Gastrocnemius medialis (tissue), 4 donors: ENCODE measurements around the gene TUBD1. TPM values are rescaled to one million over a fixed set of nuclear protein-coding genes. Genes with fewer than 3 reads are reported as not detected.

Source experiments
- ATAC-seq, 2 donors: fragments of 150-250 bp; one replicate each; pipeline ENCODE4 v1.9.1; 2016
- DNase-seq, 2 donors: peaks; one replicate each; pipeline ENCODE4 v3.0.0-alpha.2; 2019
- H3K27ac ChIP-seq, 4 donors: fragments of 200-600 bp; sonication (generic); 1 replicate in 1 of 4; 2 replicates in 3 of 4; pipeline ENCODE4 v1.5.1; 2016 to 2018; ENCODE audit warnings: mild to moderate bottlenecking in 2 of 4, moderate library complexity in 1 of 4
- H3K27me3 ChIP-seq, 3 donors: fragments of 200-600 bp; sonication (generic) in 2 of 3; 1 replicate in 1 of 3; 2 replicates in 2 of 3; pipeline versions ENCODE4 v1.5.1 to v1.6.0; 2016 to 2019; ENCODE audit warnings: mild to moderate bottlenecking in 1 of 3, moderate library complexity in 1 of 3
- H3K36me3 ChIP-seq, 2 donors: fragments of 200-600 bp; sonication (generic) in 1 of 2; one replicate each; pipeline ENCODE4 v1.5.1; 2017 to 2018
- H3K4me1 ChIP-seq, 2 donors: fragments of 200-600 bp; sonication (generic) in 1 of 2; one replicate each; pipeline ENCODE4 v1.5.1; 2016 to 2017; ENCODE audit warnings: mild to moderate bottlenecking in 2 of 2
- H3K4me3 ChIP-seq, 4 donors: fragments of 200-600 bp; sonication (generic) in 3 of 4; 1 replicate in 1 of 4; 2 replicates in 3 of 4; pipeline ENCODE4 v1.5.1; 2016 to 2019; ENCODE audit warnings: mild to moderate bottlenecking in 2 of 4
- H3K9me3 ChIP-seq, 3 donors: fragments of 200-600 bp; sonication (generic) in 2 of 3; 1 replicate in 1 of 3; 2 replicates in 2 of 3; pipeline ENCODE4 v1.5.1; 2016 to 2019
- POLR2A ChIP-seq, 2 donors: fragments of 450-650 bp; IDR thresholded peaks; one replicate each; pipeline ENCODE4 v1.6.1; 2017; ENCODE audit warnings: antibody characterized with exemption in 2 of 2, mild to moderate bottlenecking in 2 of 2, moderate library complexity in 2 of 2
- in situ Hi-C, 4 donors: fragments of 200-750 bp; cut with MboI; loops; one replicate each; pipeline versions ENCODE4 v1.15.0 to v1.8.0; 2017; ENCODE audit warnings: low sequenced_read_pairs in 4 of 4
- intact Hi-C: fragments of 100-400 bp; cut with DNase I; formaldehyde crosslinking; loops from one replicate; pipeline ENCODE4 v1.15.1; 2023; ENCODE audit warnings: low total_unique reads
- total RNA-seq, 4 donors: library from RNA; depleted of rRNA; stranded (reverse); fragments of >200 nt; gene quantifications; one replicate each; pipeline versions ENCODE4 v1.1.0 to v1.2.3, GENCODE V29; 2016
- TF ChIP-seq, protein P1 (sequence below), 5 experiments: fragments of 450-650 bp in 3 of 5; fragments of 200-600 bp in 2 of 5; sonication (generic) in 2 of 5; IDR thresholded peaks in 4 of 5; conservative IDR thresholded peaks in 1 of 5; 1 replicate in 4 of 5; 2 replicates in 1 of 5; pipeline ENCODE4 v1.5.1; 2016 to 2019; ENCODE audit warnings: antibody characterized with exemption in 5 of 5, mild to moderate bottlenecking in 3 of 5, moderate library complexity in 3 of 5

Gene TUBD1
- total RNA-seq, 4 donors from 2014 or later: 5.4 to 9.2 (median 9.2) TPM

GRCh38 chr17:59848385-59848668, 44.4 kb downstream of the TUBD1 start:
- no peaks in the 10 kb centered on the region for H3K36me3 ChIP-seq

DNA sequence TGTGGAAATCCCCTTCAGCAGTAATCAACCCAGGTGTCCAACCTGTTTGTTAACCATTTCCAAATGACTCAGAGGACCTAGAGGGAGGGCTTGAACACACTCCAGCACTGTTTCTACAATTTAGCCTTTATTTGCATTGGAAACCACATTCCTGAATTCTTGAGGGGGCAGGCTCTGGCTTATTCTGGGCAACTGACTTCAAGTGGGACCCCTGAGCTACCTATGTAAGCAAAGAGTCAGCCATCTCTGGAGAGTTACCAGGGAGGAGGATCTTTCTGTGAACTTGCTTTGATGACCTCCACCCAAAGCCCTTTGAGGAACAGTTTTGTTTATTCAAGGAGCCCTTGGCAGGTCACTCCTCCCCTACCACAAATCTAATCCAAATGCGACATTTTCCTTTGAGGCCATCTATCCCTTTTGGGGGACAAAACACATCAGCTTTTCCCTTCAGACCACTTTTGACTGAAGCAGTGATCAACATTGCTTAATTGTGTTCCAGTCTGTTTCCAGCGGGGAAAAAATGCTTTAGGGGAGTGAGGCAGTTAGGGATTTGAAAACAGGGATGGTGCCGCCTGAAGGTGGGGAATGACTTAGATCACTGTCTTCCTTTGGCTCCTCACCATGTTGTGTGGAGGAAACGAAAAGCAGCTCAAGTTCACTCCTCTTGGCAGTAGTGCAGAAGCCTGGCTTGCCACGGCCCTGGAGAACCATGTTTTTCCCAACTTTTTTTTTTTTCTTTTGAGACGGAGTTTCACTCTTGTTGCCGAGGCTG, 46.2 kb downstream of the TUBD1 start:
- Histone ChIP-seq H3K27me3 (no peaks in the 10 kb centered on the region), H3K27ac (peak overlapping the region; percentile 88 to 99 (median 91)), H3K36me3 (peaks cover 0 to 7% of the 10 kb centered on the region in 2 donors), H3K4me3 (peak overlapping the region in 3 of 4 donors; percentile 5 to 33 (median 24)), H3K4me1 (peaks cover 30 to 41% of the 10 kb centered on the region in 2 donors), H3K9me3 (no peaks in the 10 kb centered on the region)
- TF ChIP-seq, protein P1, sequence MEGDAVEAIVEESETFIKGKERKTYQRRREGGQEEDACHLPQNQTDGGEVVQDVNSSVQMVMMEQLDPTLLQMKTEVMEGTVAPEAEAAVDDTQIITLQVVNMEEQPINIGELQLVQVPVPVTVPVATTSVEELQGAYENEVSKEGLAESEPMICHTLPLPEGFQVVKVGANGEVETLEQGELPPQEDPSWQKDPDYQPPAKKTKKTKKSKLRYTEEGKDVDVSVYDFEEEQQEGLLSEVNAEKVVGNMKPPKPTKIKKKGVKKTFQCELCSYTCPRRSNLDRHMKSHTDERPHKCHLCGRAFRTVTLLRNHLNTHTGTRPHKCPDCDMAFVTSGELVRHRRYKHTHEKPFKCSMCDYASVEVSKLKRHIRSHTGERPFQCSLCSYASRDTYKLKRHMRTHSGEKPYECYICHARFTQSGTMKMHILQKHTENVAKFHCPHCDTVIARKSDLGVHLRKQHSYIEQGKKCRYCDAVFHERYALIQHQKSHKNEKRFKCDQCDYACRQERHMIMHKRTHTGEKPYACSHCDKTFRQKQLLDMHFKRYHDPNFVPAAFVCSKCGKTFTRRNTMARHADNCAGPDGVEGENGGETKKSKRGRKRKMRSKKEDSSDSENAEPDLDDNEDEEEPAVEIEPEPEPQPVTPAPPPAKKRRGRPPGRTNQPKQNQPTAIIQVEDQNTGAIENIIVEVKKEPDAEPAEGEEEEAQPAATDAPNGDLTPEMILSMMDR (IDR thresholded peaks at IDR 0.05 in 4 of 5, conservative IDR thresholded peaks at IDR 0.05 in 1 of 5): no peak
- TF ChIP-seq POLR2A (IDR thresholded peaks at IDR 0.05): no peak
- DNase-seq (peak; percentile 76 to 82), ATAC-seq (peak; percentile 56 to 63)
- in situ Hi-C loops (no loop called here), intact Hi-C loops (loop anchor here (5.0 kb wide), 1 partner anchor 116 kb away; the partner anchor contains the start of gene RNFT1)

More at GRCh38 chr17:59848385-59848668, 44.4 kb downstream of the TUBD1 start:
- Histone ChIP-seq H3K27ac (peak overlapping the region in 1 of 4 donors; percentile 99), H3K9me3 (no peaks in the 10 kb centered on the region), H3K4me3 (no peak overlapping the region), H3K4me1 (peaks cover 30 to 46% of the 10 kb centered on the region in 2 donors), H3K27me3 (no peaks in the 10 kb centered on the region)
- DNase-seq: no peak
- intact Hi-C loops: loop anchor here (5.0 kb wide), 1 partner anchor 114 kb away; the partner anchor contains the start of gene RNFT1
- TF ChIP-seq, protein P1 (IDR thresholded peaks at IDR 0.05 in 4 of 5, conservative IDR thresholded peaks at IDR 0.05 in 1 of 5): no peak
- no peak for TF ChIP-seq POLR2A (IDR thresholded peaks at IDR 0.05)
- ATAC-seq: no peak
- in situ Hi-C loops: no loop called here

DNA sequence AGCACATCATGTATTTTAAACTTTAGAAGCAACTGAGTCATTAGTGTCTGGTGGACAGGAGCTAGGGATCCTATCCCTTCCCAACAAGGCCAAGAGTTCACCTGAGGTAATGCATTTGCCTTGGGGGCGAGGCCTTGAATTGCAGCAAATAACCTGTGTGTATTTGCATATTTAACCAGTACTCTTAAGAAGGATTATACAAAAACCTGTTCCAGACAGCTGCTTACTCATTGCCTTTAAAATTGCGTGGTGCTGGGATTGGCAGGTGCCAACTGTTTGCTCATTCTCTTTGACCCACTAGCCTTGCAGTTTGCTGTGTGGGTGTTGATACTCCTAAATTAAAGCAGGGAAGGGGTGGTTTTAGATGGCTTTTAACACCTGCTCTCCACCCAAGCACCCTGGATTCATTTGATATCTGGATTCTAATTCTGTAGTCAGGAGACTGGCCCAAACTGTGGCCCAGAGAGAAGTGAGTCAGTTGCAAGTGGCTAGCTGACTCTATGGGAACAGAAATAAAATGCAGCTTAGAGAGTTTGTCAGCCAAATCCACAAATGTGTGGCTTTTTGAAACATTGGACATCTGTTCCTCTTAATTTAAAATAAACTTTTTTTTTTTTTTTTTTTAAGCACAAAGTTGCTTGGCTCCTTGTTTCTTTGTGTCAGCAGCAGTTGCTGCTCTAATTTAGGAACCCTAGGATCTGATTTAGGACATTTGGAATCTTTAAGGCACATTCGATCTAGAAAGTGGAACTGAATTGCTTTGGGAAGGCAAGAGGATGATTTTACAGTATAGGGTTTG, 46.9 kb downstream of the TUBD1 start:
- DNase-seq: peak; percentile 68 to 79
- no peaks in the 10 kb centered on the region for H3K27me3 ChIP-seq
- peaks cover 0 to 10% of the 10 kb centered on the region in 2 donors for H3K36me3 ChIP-seq
- peaks cover 30 to 39% of the 10 kb centered on the region in 2 donors for H3K4me1 ChIP-seq
- TF ChIP-seq, protein P1 (IDR thresholded peaks at IDR 0.05 in 4 of 5, conservative IDR thresholded peaks at IDR 0.05 in 1 of 5): no peak
- TF ChIP-seq POLR2A (IDR thresholded peaks at IDR 0.05): no peak
- H3K9me3 ChIP-seq: no peaks in the 10 kb centered on the region
- peak; percentile 75 to 83 for ATAC-seq
- in situ Hi-C loops: no loop called here
- peak overlapping the region; percentile 88 to 99 (median 91) for H3K27ac ChIP-seq
- intact Hi-C loops: loop anchor here (1.0 to 5.0 kb wide), 2 partner anchors 42 to 117 kb away; partner anchors contain the start of gene RNFT1
- peak overlapping the region in 3 of 4 donors; percentile 5 to 33 (median 24) for H3K4me3 ChIP-seq

GRCh38 chr17:59844884-59845594, 47.7 kb downstream of the TUBD1 start:
- TF ChIP-seq POLR2A (IDR thresholded peaks at IDR 0.05): no peak
- TF ChIP-seq, protein P1 (IDR thresholded peaks at IDR 0.05 in 4 of 5, conservative IDR thresholded peaks at IDR 0.05 in 1 of 5): no peak
- no peaks in the 10 kb centered on the region for H3K9me3 ChIP-seq
- no peak for DNase-seq
- H3K27me3 ChIP-seq: no peaks in the 10 kb centered on the region
- peak overlapping the region; percentile 88 to 99 (median 91) for H3K27ac ChIP-seq
- intact Hi-C loops (loop anchor here (1.0 to 5.0 kb wide), 2 partner anchors 42 to 117 kb away; partner anchors contain the start of gene RNFT1), in situ Hi-C loops (no loop called here)
- no peak for ATAC-seq
- H3K4me3 ChIP-seq: no peak overlapping the region
- H3K4me1 ChIP-seq: peaks cover 30 to 39% of the 10 kb centered on the region in 2 donors
- peaks cover 0 to 17% of the 10 kb centered on the region in 2 donors for H3K36me3 ChIP-seq
